ENCODE data around the gene MMP14. TPM values are rescaled to one million over a fixed set of nuclear protein-coding genes. Genes with fewer than 3 reads are reported as not detected.

Gene MMP14
- total and polyA plus RNA-seq, 2 of the 13 experiments (the other 11 are each of a cell fraction or from before 2014, with no cell fraction given): 5.2 to 9.8 TPM

DNA sequence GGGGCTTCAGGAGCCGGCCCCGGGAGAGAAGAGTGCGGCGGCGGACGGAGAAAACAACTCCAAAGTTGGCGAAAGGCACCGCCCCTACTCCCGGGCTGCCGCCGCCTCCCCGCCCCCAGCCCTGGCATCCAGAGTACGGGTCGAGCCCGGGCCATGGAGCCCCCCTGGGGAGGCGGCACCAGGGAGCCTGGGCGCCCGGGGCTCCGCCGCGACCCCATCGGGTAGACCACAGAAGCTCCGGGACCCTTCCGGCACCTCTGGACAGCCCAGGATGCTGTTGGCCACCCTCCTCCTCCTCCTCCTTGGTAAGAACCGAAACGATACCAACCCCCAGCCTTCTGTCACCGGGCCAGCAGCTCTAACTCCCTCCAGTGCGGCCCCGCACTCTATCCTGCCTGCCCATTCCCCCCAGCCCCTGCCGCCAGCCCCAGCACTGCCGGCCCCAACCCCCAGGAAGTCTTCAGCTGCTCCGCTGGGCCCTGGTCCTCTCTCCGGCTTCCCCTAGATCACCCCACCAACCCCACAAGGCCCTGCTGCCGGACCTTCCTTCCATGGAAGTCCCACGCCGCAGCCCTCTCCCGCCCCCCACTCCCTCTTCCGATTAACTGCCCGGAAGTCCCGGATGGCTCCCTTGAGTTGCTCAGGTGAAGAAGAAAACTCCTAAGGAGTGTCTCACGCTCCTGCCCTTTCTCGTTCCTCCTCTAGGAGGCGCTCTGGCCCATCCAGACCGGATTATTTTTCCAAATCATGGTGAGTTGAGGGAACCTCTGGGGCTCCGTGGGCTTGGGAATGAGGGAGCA lies 35.8 kb downstream of the MMP14 start (continued):
- TF ChIP-seq, protein P1, sequence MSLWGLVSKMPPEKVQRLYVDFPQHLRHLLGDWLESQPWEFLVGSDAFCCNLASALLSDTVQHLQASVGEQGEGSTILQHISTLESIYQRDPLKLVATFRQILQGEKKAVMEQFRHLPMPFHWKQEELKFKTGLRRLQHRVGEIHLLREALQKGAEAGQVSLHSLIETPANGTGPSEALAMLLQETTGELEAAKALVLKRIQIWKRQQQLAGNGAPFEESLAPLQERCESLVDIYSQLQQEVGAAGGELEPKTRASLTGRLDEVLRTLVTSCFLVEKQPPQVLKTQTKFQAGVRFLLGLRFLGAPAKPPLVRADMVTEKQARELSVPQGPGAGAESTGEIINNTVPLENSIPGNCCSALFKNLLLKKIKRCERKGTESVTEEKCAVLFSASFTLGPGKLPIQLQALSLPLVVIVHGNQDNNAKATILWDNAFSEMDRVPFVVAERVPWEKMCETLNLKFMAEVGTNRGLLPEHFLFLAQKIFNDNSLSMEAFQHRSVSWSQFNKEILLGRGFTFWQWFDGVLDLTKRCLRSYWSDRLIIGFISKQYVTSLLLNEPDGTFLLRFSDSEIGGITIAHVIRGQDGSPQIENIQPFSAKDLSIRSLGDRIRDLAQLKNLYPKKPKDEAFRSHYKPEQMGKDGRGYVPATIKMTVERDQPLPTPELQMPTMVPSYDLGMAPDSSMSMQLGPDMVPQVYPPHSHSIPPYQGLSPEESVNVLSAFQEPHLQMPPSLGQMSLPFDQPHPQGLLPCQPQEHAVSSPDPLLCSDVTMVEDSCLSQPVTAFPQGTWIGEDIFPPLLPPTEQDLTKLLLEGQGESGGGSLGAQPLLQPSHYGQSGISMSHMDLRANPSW (CRISPR knock-in tag; IDR thresholded peaks at IDR 0.05; ENCODE audit: borderline replicate concordance): no peak
- TF ChIP-seq ZNF382 (CRISPR knock-in tag; IDR thresholded peaks at IDR 0.05; ENCODE audit: borderline replicate concordance): no peak
- TF ChIP-seq ZNF569 (CRISPR knock-in tag; IDR thresholded peaks at IDR 0.05; ENCODE audit: borderline replicate concordance): no peak
- 0 out of 2 replicates have a peak, but pooled peaks have one; percentile 66 for TF ChIP-seq KLF9 (CRISPR knock-in tag; IDR thresholded peaks at IDR 0.05; ENCODE audit: low read depth)
- no peak for TF ChIP-seq MEIS2 (CRISPR knock-in tag; IDR thresholded peaks at IDR 0.05)
- peak; percentile 49; the same call in 1 of the 2 replicates for TF ChIP-seq ELF3 (CRISPR knock-in tag; IDR thresholded peaks at IDR 0.05)
- TF ChIP-seq, protein P2, sequence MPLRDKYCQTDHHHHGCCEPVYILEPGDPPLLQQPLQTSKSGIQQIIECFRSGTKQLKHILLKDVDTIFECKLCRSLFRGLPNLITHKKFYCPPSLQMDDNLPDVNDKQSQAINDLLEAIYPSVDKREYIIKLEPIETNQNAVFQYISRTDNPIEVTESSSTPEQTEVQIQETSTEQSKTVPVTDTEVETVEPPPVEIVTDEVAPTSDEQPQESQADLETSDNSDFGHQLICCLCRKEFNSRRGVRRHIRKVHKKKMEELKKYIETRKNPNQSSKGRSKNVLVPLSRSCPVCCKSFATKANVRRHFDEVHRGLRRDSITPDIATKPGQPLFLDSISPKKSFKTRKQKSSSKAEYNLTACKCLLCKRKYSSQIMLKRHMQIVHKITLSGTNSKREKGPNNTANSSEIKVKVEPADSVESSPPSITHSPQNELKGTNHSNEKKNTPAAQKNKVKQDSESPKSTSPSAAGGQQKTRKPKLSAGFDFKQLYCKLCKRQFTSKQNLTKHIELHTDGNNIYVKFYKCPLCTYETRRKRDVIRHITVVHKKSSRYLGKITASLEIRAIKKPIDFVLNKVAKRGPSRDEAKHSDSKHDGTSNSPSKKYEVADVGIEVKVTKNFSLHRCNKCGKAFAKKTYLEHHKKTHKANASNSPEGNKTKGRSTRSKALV (CRISPR knock-in tag; IDR thresholded peaks at IDR 0.05): no peak
- TF ChIP-seq TRIM24 (CRISPR knock-in tag; IDR thresholded peaks at IDR 0.05): no peak
- TF ChIP-seq MAZ (IDR thresholded peaks at IDR 0.05; ENCODE audit: borderline replicate concordance, low read depth, low read length): no peak
- peak; percentile 44; the same call in 1 of the 2 replicates for TF ChIP-seq MAZ (CRISPR knock-in tag; IDR thresholded peaks at IDR 0.05; ENCODE audit: low read depth)
- TF ChIP-seq ZSCAN20 (CRISPR knock-in tag; IDR thresholded peaks at IDR 0.05; ENCODE audit: borderline replicate concordance): peak; percentile 82; the same call in 1 of the 2 replicates
- no peak; the same call in 1 of the 2 replicates for TF ChIP-seq ZNF570 (CRISPR knock-in tag; IDR thresholded peaks at IDR 0.05; ENCODE audit: borderline replicate concordance)
- TF ChIP-seq AKAP8 (CRISPR knock-in tag; IDR thresholded peaks at IDR 0.05): no peak; the same call in 1 of the 2 replicates
- no peak for TF ChIP-seq ZNF841 (CRISPR knock-in tag; IDR thresholded peaks at IDR 0.05; ENCODE audit: borderline replicate concordance)
- TF ChIP-seq GTF2F1 (IDR thresholded peaks at IDR 0.05; ENCODE audit: low read length): no peak
- TF ChIP-seq HNF4G (IDR thresholded peaks at IDR 0.05; ENCODE audit: borderline replicate concordance, low read depth, low read length): no peak
- TF ChIP-seq HNF4G (CRISPR knock-in tag; IDR thresholded peaks at IDR 0.05; ENCODE audit: borderline replicate concordance, low read depth): no peak
- TF ChIP-seq ZNF7 (CRISPR knock-in tag; IDR thresholded peaks at IDR 0.05): no peak
- TF ChIP-seq ZNF564 (CRISPR knock-in tag; IDR thresholded peaks at IDR 0.05): 0 out of 2 replicates have a peak, but pooled peaks have one; percentile 17
- TF ChIP-seq ZNF598 (CRISPR knock-in tag; IDR thresholded peaks at IDR 0.05; ENCODE audit: borderline replicate concordance): peak; percentile 13; the same call in 1 of the 2 replicates
